Measurements from ENCODE around the gene TMEM256. TPM values are rescaled to one million over a fixed set of nuclear protein-coding genes. Genes with fewer than 3 reads are reported as not detected.
A peak's percentile ranks its signal among the peaks of the same experiment; 100 is the strongest.
"Not testable (repeated sequence)": the region's sequence is repeated elsewhere in the genome, so short reads cannot be mapped to it uniquely, and the experiment has no call there.

TMEM256 gene
- polyA plus RNA-seq, 4 donors = 78.9 to 105 (median 86.2) TPM

- DNase-seq (ENCODE audit: low read depth in 4 of 4, low spot score in 3 of 4) = no peak
Measured at GRCh38 chr17:7389924-7390910, 13.7 kb downstream of the TMEM256 start.

GRCh38 chr17:7388856-7389255, 15.0 kb downstream of the TMEM256 start:
- no peak for DNase-seq (ENCODE audit: low read depth in 4 of 4, low spot score in 3 of 4)

- DNase-seq (ENCODE audit: low read depth in 4 of 4, low spot score in 3 of 4) = no peak
Measured at GRCh38 chr17:7384489-7385081, 19.3 kb downstream of the TMEM256 start.

GRCh38 chr17:7383742-7384488, 20.0 kb downstream of the TMEM256 start:
- DNase-seq (ENCODE audit: low read depth in 4 of 4, low spot score in 3 of 4) = no peak

- no peak for DNase-seq (ENCODE audit: low read depth in 4 of 4, low spot score in 3 of 4)
Measured at GRCh38 chr17:7383371-7383741, 20.5 kb downstream of the TMEM256 start.

GRCh38 chr17:7382901-7383300, 21.0 kb downstream of the TMEM256 start:
- DNase-seq (ENCODE audit: low read depth in 4 of 4, low spot score in 3 of 4) = no peak

GRCh38 chr17:7380855-7381683, 22.8 kb downstream of the TMEM256 start, which contains the start of gene TNK1:
Gene TNK1, plus strand, starts transcription at chr17:7381089. Its CDS starts 1,838 bp downstream, at chr17:7382927.
- DNase-seq (ENCODE audit: low read depth in 4 of 4, low spot score in 3 of 4) = peak in 1 of 4 donors; percentile 5

- no peak for DNase-seq (ENCODE audit: low read depth in 4 of 4, low spot score in 3 of 4)
Measured at GRCh38 chr17:7380321-7380720, 23.6 kb downstream of the TMEM256 start.

- no peak for DNase-seq (ENCODE audit: low read depth in 4 of 4, low spot score in 3 of 4)
Measured at GRCh38 chr17:7379134-7379533, 24.8 kb downstream of the TMEM256 start.

- DNase-seq (ENCODE audit: low read depth in 4 of 4, low spot score in 3 of 4) = no peak
Measured at GRCh38 chr17:7374353-7374752, 29.5 kb downstream of the TMEM256 start.

GRCh38 chr17:7370853-7371252, 33.0 kb downstream of the TMEM256 start:
- DNase-seq (ENCODE audit: low read depth in 4 of 4, low spot score in 3 of 4) = no peak

- no peak for DNase-seq (ENCODE audit: low read depth in 4 of 4, low spot score in 3 of 4)
Measured at GRCh38 chr17:7369825-7370224, 34.1 kb downstream of the TMEM256 start.

GRCh38 chr17:7368599-7368994, 35.3 kb downstream of the TMEM256 start:
- not testable (repeated sequence) for DNase-seq (ENCODE audit: low read depth in 4 of 4, low spot score in 3 of 4)

- DNase-seq (ENCODE audit: low read depth in 4 of 4, low spot score in 3 of 4) = no peak
Measured at GRCh38 chr17:7367918-7368598, 35.8 kb downstream of the TMEM256 start.

- no peak for DNase-seq (ENCODE audit: low read depth in 4 of 4, low spot score in 3 of 4)
Measured at GRCh38 chr17:7367083-7367482, 36.8 kb downstream of the TMEM256 start.

- not testable (repeated sequence) for DNase-seq (ENCODE audit: low read depth in 4 of 4, low spot score in 3 of 4)
Measured at GRCh38 chr17:7365963-7366362, 37.9 kb downstream of the TMEM256 start.

- DNase-seq (ENCODE audit: low read depth in 4 of 4, low spot score in 3 of 4) = no peak
Measured at GRCh38 chr17:7363311-7363710, 40.6 kb downstream of the TMEM256 start.

GRCh38 chr17:7361906-7362305, 42.0 kb downstream of the TMEM256 start:
- DNase-seq (ENCODE audit: low read depth in 4 of 4, low spot score in 3 of 4) = no peak

- DNase-seq (ENCODE audit: low read depth in 4 of 4, low spot score in 3 of 4) = no peak
Measured at GRCh38 chr17:7357381-7357780, 46.5 kb downstream of the TMEM256 start.

GRCh38 chr17:7356756-7357155, 47.1 kb downstream of the TMEM256 start:
- DNase-seq (ENCODE audit: low read depth in 4 of 4, low spot score in 3 of 4) = no peak
